HG02981 (cell line): ENCODE data around the gene PFKFB4.
"Not testable (repeated sequence)": the region's sequence is repeated elsewhere in the genome, so short reads cannot be mapped to it uniquely, and the experiment has no call there.

Source experiments
- ATAC-seq: cut with Tn5 transposase; IDR thresholded peaks from one replicate; pipeline ENCODE4 v1.9.1; 2021; ENCODE audit warnings: mild to moderate bottlenecking, moderate library complexity; ENCODE audit not compliant: unreplicated experiment

Gene PFKFB4

DNA sequence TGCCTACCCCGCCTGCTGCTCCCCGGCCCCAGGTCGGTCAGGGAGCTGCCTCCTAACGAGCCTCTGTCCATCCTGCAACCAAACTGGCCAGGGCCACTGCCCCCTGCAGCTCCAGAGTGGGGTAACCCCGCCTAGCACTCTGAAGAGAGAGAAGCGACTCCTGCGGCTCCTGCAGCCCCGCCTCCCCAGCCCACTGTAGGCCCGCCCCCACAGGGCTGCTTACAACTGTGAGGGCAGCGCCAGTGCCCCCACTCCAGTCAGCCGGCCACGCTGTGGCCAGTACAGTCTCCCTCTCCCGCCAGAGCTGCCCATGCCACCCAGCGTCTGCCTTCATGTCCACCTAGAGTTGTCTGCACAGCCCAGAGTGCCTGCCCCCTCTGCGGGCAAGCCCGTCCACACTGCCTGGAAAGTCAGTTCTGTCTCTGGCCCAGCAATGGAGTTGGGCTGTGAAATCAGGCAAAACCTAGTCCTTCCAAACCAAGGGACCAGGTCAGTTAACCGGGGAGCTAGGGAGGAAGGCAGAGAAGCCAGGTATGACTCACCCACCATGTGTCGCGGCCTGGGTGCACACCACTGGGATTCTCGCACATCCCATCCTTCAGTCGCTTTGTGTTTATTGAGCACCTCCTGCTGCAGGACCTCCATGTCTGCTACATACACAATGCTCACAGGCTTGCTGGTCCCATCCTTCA is 4.6 kb upstream of the PFKFB4 start:
- ATAC-seq, result no peak

DNA sequence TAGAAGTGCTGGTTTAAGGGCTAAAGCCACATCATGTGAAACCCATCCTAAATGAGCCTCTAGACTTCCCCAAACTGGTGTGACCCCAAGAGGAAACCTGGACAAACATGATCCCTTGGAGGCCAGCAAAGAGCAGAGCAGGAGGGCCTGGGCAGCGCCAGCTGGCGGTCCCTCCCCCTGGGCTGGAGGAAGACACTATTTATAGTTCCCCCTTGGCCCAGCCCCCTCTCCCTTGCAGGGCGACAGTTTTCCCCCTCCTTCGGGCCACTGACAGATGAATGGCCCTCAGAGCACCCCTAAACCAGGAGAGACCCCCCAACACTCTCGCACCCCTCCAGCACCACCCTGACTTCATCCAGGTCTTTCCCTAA is 4.0 kb upstream of the PFKFB4 start:
- ATAC-seq, result no peak

- ATAC-seq, result no peak
Observed at GRCh38 chr3:48558493-48559134, 2.0 kb upstream of the PFKFB4 start.

DNA sequence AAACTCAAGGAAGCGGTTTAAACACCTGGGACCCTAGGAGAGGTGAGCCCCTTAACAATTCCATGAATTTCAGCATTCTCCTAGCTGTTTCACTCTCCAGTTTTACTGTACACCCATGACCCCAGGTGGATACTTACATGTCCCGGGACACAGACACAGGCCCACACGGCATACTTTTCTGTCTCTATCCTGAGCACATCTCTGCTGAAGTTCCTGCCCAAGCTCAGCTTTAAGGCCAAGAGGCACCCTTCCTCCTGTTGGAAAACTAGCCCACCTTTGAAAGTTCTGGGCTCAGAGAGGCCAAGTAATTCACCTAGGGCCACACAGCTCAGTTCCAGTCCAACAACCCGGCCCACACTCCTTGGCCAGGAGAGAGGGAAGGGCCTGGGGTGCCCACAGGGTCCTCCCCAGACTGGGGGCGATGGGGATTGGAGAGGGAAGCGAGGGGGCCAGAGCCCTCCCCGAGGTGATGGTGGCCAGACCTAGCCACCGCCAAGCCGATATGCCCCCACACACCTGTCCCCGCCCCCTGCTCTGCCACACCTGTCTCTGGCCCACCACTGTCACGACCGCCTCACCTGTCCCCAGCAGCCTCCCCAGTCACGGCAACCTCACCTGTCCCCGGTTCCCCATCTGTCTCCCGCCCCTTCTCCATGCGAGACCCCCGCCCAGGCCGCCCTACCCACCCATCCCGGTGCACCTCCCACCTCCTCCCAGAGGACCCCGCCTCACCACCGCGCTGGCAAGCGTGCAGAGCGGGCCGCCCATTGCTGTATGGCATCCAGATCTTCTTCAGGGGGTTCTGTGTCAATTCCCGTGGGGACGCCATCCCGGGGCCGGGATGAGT is 431 bp downstream of the PFKFB4 start:
- ATAC-seq, result no peak

GRCh38 chr3:48555231-48555948 is 1.2 kb downstream of the PFKFB4 start:
- no peak for ATAC-seq

DNA sequence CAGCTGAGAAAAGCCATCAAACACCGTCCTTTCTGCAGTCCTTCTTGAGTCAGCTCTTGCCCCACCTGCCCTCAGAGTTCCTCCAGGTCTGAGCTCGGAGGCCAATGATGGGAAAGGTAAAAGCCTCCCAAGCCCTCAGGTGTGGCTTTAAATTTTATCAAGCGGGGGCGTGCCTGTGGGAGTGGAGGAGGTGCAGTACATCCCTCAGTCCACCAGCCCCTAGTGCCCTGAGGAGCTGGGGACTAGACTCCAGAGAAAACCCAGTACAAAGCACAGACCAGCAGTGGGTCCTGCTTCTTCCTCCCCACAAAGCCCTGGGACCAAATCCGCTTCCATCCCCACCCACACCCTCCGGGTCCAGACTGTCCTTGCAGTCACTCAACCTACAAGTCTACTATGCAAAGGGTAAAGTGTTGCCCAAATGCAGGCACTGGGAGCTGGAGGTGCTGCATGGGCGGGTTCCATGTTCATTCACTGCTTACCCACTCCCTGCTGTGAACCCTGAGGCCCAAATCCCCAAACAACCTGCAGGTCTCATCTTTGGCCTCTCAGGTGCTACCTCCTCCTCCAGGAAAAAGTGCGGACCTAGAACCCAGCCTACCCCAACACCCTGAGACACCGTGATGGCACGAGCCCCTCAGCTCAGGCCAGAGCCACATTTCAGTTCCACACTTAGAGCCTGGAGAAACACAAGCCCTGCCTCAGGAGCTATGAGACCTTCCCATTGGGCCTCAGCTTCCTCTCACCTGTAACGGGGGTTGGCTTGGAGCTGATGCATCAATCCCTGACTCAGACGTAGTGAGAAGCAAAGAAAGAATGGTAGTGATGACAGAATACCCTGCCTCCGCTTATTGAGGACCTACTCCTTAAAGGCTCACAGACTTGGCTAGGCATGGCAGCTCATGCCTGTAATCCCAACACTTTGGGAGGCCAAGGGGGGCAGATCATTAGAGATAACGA is 2.4 kb downstream of the PFKFB4 start:
- no peak for ATAC-seq

- no peak for ATAC-seq
Observed at GRCh38 chr3:48553361-48553760, 3.2 kb downstream of the PFKFB4 start.

GRCh38 chr3:48552111-48552951 is 4.3 kb downstream of the PFKFB4 start:
- no peak for ATAC-seq

DNA sequence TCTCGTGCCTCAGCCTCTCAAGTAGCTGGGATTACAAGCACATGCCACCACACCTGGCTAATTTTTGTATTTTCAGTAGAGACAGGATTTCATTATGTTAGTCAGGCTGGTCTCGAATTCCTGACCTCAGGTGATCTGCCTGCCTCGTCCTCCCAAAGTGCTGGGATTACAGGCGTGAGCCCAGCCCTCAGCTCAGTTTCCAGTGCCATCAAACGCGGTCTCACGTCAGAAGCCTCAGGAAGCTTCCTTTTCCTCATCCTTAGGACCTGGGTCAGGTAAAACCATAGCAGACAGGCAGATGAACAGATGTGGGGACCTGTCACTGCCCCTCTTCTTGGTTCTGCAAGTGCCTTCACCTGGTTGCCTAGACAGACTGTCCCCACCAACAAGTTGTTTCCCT is 5.0 kb downstream of the PFKFB4 start:
- ATAC-seq, result not testable (repeated sequence)

DNA sequence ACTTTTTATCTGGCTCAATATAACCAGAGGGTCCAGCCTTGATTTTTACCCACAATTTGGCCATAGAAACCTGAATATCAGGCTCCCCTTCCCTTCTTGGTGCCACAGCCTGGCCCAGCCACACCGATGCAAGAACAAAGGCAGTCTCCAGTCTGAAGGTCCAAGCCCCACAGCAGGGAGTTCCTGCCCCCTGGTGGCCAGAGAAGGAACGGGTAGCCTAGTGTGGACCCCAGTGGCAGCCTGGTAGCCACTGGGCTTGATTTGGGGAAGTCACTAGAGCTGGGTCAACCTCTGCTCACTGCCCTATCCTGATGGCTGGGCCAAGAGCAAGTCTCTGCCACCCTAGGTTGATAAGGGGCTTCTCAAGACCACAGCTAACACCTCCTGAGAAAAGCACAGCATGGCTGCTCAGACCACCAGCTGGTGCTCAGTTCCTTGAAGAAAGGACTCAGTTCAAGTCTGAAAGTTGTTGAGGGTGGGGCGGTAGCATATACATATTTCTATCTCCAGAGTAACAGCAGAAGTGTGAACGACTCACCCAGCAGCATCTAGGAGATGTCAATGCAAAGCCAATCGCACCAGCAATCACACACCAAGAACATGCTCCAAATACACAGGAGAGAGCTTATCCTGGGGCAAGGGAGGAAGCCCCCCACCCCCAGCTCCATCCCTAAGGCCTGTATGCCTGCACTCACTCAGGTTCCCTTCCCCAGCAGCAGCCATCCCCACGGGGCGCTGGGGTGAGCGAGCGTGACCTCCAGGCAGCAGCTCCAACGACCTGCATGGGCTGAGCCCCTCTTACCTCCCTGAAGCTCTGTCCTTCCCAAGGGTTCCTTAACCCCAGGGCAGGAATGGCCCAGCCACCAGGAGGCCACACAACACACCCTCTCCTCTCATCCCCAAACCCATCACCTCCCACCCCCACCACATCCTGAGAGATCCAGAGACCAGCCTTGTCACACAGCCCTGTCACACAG is 7.6 kb downstream of the PFKFB4 start:
- ATAC-seq, result peak; percentile 63

DNA sequence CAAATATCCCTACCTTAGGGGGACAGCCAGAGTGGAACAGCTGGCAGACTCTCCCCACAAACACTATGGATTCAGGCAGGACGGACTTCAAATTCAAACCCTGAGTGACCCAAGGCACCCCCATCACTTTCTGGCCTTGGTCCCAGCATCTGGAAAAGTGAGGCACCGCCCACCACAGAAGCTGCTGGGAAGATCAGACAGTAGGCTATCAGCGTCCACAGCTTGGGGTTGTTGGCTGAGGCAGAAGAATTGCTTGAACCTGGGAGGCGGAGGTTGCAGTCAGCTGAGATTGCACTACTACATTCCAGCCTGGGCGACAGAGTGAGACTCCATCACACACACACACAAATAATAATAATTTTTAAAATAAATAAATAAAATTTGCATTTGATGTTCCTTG is 8.5 kb downstream of the PFKFB4 start:
- no peak for ATAC-seq

DNA sequence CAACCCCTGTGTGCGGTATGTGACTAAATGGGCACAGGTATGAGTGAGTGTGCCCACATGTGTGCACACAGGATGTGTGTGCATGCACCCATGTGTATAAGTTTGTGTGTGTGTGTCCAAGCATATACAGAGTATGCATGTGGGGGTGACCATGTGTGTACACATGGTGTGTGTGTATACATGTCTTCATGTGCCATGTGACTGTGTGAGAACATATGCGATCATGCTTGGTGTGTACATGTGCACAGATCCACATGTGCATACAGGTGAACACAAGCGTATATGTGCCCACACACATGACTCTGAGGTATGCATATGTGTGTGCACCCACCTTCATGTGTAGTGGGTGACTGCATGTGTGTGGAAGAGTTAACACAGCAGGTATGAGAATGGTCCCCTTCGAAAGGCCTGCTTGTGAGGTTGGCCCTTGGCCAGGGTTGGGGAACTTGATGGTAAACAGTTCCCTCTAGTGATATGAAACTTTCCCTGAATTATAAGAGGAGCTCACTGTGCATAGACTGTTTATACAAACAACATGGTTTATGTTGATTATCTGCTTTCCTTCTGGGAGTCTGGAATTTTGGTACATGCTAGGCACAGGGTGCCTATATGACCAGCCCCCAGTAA is 10.3 kb downstream of the PFKFB4 start:
- ATAC-seq, result no peak

- ATAC-seq, result no peak
Observed at GRCh38 chr3:48544141-48544540, 12.5 kb downstream of the PFKFB4 start.

DNA sequence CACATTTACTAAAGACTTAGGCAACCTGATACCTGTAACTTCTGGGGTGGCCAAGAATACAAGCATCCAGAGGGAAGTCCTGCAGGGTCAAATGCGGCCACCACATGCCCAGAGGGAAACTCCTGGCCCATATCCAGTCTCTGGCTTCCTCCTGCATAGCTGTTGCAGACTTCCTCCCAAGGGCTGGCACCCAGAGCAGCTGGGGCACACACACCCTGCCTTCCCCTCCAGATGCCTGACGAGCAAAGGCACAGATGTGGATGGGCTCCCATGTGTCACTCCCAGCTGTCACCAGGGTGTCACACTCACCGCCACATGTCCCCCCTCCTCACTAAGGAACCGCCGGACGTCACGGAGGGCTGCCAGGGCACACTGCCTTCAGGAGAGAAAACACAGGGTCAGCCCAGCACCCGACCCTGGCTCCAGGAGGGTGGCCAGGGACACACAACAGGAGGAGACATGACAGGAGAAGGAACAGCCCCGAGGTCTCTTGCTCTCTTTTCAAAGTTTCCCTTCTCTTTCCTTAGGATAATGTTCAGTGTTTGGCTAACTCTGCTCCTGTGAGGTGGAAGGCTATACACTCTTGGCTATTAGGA is 13.2 kb downstream of the PFKFB4 start:
- no peak for ATAC-seq

DNA sequence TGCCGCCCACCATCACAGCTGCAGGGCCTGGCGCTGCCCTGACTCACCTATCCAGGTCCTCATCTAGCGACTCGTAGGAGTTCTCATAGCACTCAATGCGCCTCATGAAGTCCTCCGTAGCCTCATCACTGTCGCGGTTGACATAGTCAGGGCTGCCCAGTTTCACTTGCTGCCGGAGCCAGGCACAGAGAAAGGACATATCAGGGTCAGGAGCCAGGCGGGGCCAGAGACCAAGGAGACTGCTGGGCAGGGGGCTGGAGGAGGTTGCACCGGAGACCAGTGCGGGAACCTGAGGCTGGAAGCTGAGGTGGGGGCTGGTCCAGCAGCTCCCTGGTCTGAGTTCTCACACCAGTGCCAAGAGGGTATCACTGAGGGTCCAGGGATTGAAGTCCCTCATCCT is 18.2 kb downstream of the PFKFB4 start:
- ATAC-seq, result no peak

GRCh38 chr3:48536785-48537184 is 19.8 kb downstream of the PFKFB4 start:
- ATAC-seq, result no peak

DNA sequence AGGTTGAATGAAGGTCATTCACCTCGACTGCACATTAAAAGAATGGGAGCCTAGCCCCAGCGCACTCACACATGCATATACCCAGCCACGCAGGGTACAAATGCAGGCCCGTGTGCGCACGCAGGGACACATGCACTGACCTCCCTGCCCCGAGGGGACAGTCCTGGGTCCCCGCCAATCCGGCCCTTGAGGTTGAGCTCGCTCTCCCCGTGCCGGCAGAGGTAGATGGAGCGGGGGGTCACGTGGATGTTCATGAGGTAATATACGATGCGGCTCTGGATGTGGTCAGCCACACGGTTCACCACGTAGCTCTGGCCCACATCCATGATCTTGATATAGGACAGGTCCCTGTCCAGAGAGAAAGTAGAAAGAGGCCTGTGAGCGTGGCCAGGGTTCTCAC is 20.5 kb downstream of the PFKFB4 start:
- ATAC-seq, result no peak
